GM12874 (cell line): Measurements from ENCODE around the gene UVSSA.

Source experiments
- TF ChIP-seq, protein P1 (sequence below): IDR thresholded peaks from 2 replicates; pipeline ENCODE4 v1.5.1; 2011; ENCODE audit warnings: low read depth, mild to moderate bottlenecking, control low read depth, low read length, moderate library complexity; ENCODE audit not compliant: insufficient read depth

Gene UVSSA

DNA sequence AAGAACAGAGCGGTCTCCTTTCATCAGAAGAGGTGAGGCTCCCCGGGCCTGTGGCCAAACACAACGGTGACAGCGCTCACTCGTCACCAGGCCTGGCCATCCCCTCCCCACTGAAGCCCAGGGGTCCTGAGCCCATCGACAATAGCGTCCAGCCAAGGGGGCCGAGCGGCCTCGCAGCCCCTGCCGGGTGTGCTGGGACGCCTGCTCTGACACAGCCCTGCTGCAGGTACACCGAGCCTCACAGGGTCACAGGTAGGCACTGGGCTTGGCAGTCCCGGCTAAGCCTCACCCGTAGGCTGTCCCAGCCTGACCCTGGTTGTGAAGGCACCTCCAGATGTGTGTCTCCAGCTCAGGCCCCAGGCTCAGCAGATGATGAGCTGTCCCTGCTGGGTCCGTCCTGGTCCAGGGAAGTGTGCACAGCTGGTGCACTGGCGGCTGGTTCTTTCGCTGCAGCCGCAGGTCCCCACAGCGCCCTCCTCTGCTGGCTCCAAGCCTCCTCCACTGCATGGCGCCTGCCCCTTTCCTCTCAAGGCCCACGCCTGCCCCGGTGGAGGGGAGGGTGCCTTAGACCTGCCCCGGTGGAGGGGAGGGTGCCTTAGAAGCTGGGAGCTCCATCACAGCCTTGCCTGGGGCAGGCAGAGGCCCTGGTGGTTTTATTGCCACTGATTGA is 21.5 kb downstream of the UVSSA start:
- TF ChIP-seq, protein P1, sequence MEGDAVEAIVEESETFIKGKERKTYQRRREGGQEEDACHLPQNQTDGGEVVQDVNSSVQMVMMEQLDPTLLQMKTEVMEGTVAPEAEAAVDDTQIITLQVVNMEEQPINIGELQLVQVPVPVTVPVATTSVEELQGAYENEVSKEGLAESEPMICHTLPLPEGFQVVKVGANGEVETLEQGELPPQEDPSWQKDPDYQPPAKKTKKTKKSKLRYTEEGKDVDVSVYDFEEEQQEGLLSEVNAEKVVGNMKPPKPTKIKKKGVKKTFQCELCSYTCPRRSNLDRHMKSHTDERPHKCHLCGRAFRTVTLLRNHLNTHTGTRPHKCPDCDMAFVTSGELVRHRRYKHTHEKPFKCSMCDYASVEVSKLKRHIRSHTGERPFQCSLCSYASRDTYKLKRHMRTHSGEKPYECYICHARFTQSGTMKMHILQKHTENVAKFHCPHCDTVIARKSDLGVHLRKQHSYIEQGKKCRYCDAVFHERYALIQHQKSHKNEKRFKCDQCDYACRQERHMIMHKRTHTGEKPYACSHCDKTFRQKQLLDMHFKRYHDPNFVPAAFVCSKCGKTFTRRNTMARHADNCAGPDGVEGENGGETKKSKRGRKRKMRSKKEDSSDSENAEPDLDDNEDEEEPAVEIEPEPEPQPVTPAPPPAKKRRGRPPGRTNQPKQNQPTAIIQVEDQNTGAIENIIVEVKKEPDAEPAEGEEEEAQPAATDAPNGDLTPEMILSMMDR: no peak

DNA sequence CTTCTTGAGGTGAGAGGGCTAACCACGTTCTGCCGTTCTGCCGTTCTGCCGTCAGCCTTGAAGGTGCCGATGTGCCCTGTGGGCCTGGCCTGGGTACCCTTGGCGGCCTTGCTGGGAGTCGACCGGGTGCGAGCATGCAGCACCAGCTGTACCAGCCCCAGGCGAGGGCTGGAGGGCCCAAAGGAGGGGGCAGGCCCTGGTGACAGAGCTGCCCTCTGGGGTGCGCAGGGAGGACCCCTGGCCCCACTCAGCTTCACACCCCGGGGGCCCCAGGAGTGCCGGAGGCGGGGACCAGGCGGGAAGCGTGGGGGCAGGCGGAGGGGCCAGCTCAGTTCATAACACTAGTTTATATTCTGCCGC is 22.1 kb downstream of the UVSSA start:
- TF ChIP-seq, protein P1: no peak

DNA sequence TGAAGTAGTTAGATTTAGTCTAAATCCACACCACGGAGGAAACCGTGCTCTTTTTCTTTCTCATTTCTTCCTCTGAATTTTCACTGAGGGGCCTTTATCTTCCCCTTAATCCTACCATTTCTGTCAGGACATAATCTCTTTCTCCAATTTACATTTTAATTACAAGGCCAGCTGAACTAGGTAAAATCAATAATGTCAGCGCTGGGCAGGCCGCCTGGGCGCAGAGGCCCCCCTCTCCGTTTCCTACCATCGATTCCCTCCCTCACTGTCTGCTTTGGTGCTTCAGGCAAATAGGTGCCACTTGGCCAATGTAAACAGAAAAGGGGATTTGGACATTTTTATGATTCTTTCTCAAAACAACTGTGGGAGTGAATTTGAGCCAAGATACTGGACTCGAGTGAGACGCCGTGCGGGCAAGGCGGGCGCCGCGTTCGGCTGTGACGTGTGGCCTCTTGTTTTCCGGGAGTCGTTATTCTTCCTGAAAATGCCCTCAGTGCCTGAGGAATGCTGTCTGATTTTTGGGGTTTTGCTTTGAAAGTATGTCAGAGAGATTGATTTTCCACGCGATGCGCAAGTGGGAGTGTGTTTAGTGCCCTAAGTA is 22.6 kb downstream of the UVSSA start:
- TF ChIP-seq, protein P1: no peak

DNA sequence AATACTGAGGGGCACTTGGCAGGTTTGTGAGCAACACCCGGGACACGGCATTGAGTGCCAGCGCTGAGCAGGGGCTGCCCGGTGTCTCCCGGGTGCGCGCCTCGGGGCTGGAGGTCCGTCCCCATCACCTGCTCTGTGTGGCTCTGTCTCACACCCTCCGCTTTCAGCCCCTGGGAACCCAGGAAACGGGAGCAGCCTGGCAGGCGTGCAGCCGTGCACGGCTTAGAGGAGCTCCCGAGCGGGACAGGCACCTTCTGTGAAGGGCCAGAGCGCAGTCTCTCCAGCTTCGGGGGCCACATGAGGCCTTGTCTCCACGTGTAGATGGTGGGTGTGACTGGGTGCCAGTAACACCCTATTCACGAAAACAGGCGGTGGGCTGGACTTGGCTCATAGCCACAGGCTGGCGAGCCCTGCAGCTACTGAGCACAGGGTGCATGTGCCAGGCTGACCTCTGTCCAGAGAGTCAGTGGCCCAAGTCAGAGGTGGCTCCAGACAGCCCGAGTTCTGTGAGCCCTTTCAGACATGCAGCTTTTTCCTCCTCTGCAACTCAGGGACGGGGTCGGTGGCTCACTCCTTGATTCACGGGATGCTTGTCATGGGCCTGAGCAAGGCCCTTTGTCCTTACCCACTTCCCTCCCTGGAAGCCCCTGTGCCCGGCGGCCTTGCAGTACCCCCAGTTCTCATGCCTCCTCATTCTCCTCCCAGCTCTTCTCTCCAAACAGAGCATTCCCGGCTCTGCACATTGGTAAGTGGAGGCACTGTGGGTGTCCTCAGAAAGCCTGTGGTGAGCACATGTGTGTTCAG is 23.5 kb downstream of the UVSSA start:
- TF ChIP-seq, protein P1: no peak

DNA sequence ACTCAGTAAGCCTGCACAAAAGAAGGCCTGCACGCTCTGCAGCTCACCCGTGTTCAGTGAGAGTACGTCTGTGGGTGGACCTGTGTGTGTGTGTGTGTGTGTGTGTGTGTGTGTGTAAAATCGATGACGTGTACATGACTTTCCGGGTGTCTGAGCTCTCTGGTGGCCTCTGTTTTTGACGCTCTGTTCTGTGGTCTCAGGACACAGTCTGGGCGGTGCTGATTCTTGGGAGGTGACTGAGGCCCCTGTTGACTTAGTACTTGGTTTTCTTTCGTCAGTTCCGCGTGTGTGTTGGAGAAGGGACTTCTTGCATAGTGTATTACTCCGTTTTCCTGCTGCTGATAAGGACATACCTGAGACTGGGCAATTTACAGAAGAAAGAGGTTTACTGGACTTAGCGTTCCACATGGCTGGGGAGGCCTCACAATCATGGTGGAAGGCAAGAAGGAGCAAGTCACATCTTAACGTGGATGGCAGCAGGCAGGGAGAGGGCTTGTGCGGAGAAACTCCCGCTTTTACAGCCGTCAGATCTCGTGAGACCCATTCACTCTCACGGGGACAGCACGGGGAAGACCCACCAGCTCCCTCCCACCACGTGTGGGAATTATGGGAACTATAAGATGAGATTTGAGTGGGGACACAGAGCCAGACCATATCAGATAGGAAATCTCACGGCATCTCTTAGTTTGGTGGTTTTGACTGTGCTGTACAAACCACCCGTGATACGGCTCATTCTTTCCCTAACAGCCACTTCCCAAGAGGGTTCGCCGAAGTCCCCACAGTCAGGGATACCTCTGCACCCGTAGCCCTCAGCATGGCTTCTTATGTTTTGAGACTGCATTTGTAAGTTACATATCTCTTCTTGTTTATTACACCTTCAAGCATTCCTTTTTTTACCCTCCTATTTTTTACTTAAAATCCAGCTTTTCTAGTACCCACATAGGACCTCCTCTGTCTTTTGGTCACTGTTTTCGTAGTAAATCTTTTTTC is 24.5 kb downstream of the UVSSA start:
- TF ChIP-seq, protein P1: no peak

DNA sequence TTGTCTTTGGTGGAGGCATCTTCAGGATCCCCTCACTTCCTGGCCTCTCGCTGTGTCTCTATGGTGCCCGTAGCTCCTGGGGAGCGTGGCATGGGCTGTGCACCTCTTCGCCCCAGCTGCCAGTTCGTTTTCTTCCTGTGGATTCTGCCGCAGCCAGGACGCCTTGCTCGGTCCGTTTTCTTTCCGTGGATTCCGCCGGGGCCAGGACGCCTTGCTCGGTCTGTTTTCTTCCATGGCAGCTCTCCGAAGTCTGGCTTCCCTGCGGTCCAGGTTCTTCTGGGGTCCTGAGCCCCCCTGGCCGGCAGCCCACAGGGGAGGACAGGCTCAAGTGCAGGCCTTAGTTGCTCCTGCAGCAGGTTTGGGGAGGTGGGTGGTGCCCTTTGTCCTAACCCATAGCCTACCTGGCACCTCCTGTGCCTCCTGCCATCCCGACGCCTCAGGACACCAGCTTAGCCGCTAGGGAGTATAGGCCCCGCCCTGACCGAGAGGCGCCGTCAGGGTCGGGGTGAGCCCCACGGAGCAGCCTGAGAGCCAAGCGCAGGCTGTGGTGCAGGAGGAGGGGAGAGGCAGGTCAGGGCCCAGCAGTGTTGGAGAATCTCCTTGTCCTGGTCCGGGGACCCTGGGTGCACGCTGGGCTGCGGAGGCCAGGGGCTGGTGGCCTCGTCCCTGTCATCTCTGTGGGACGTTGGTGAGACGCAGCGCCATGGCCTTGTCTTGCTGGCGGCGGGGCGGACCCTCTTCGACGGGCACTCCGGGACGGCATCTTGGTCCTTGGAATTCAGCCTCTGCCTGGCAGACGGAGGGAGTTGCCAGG is 27.1 kb downstream of the UVSSA start:
- TF ChIP-seq, protein P1: no peak
